HCT116 (cell line): Measurements from ENCODE around the gene RSPH4A. TPM values are rescaled to one million over a fixed set of nuclear protein-coding genes. Genes with fewer than 3 reads are reported as not detected.

ENCODE experiments used
- ATAC-seq: fragments of 200-7000 bp; cut with Tn5 transposase; 2 replicates; pipeline ENCODE4 v1.9.1; 2020; ENCODE audit warnings: mild to moderate bottlenecking, moderate library complexity
- BruUV-seq: library from RNA; stranded (reverse); fragments of 400-500 nt; replicated peaks from 2 replicates; lab custom pipeline; 2021; lab: Mats Ljungman, UMichigan
- CTCF ChIA-PET: fragments of 300-600 bp; sonication (Branson Sonifier 250); formaldehyde crosslinking; loops from one replicate; lab custom pipeline; 2021; ENCODE audit warnings: antibody characterized with exemption; lab: Charles Lee
- POLR2A ChIA-PET: fragments of 300-600, 350-600 bp; sonication (Branson Sonifier 250); formaldehyde crosslinking; loops from one replicate; lab custom pipeline; 2021; ENCODE audit warnings: antibody characterized with exemption; lab: Charles Lee
- RAD21 ChIA-PET, 2 experiments: fragments of 300-600 bp; sonication (Branson Sonifier 250); formaldehyde crosslinking; loops; one replicate each; lab custom pipeline; 2023; ENCODE audit warnings: low total read pairs in 2 of 2; ENCODE audit not compliant: uncharacterized antibody in 2 of 2, unreplicated experiment in 2 of 2, low non-redundant PET in 1 of 2; lab: Charles Lee
- DNase-seq: peaks from one replicate; pipeline ENCODE4 v3.0.0-alpha.2; 2010; ENCODE audit warnings: low read depth, low spot score
- H2AFZ ChIP-seq: fragments of 200-600 bp; shearing (Covaris generic), sonication (generic); 2 replicates; pipeline ENCODE4 v1.6.1; 2017; ENCODE audit warnings: low read depth, mixed run types, mixed read lengths, antibody characterized with exemption, low read length; ENCODE audit not compliant: poor library complexity, severe bottlenecking
- H3K27ac ChIP-seq: 2 replicates; pipeline ENCODE4 v1.5.1; 2012; ENCODE audit warnings: low read depth, low read length
- H3K27me3 ChIP-seq: fragments of 200-600 bp; sonication (generic); 2 replicates; pipeline ENCODE4 v1.6.1; 2016; ENCODE audit warnings: mixed run types, low read length, mixed read lengths; ENCODE audit not compliant: insufficient read depth
- H3K36me3 ChIP-seq, 2 experiments: fragments of 200-500 bp in 1 of 2; fragments of 200-600 bp in 1 of 2; sonication (Bioruptor generic) in 1 of 2; sonication (generic) in 1 of 2; 2 replicates each; pipeline versions ENCODE4 v1.5.1 to v1.6.1; 2014 to 2016; ENCODE audit warnings: low read length in 2 of 2, inconsistent platforms in 1 of 2, mixed read lengths in 1 of 2, mixed run types in 1 of 2; ENCODE audit not compliant: insufficient read depth in 2 of 2, control insufficient read depth in 1 of 2
- H3K4me1 ChIP-seq, 2 experiments: fragments of 200-600 bp in 1 of 2; sonication (generic) in 1 of 2; 2 replicates each; pipeline versions ENCODE4 v1.5.1 to v1.6.1; 2012 to 2017; ENCODE audit warnings: low read length in 2 of 2, inconsistent platforms in 1 of 2, mild to moderate bottlenecking in 1 of 2, mixed read lengths in 1 of 2, mixed run types in 1 of 2, moderate library complexity in 1 of 2; ENCODE audit not compliant: insufficient read depth in 2 of 2, control insufficient read depth in 1 of 2
- H3K4me2 ChIP-seq: fragments of 200-600 bp; sonication (generic); 2 replicates; pipeline ENCODE4 v1.6.1; 2017; ENCODE audit warnings: mixed run types, low read length, mixed read lengths
- H3K4me3 ChIP-seq, 2 experiments: fragments of 200-600 bp in 1 of 2; sonication (generic) in 1 of 2; replicated peaks in 1 of 2; 2 replicates each; pipeline ENCODE4 v1.5.1; 2011 to 2016; ENCODE audit warnings: low read length in 2 of 2, control low read depth in 1 of 2, low read depth in 1 of 2, mild to moderate bottlenecking in 1 of 2, mixed read lengths in 1 of 2, mixed run types in 1 of 2
- H3K79me2 ChIP-seq: fragments of 200-600 bp; sonication (generic); 2 replicates; pipeline ENCODE4 v1.6.1; 2017; ENCODE audit warnings: mild to moderate bottlenecking, mixed run types, low read length, moderate library complexity, mixed read lengths; ENCODE audit not compliant: insufficient read depth
- H3K9ac ChIP-seq: fragments of 200-600 bp; sonication (generic); 2 replicates; pipeline ENCODE4 v1.6.1; 2016; ENCODE audit warnings: low read length, mixed read lengths
- H3K9me2 ChIP-seq: fragments of 200-600 bp; sonication (generic), shearing (Covaris generic); 2 replicates; pipeline ENCODE4 v1.6.1; 2017; ENCODE audit warnings: mixed run types, mild to moderate bottlenecking, moderate library complexity; ENCODE audit not compliant: insufficient read depth
- H3K9me3 ChIP-seq, 2 experiments: fragments of 200-500 bp in 1 of 2; fragments of 200-600 bp in 1 of 2; sonication (Bioruptor generic) in 1 of 2; sonication (generic) in 1 of 2; 2 replicates each; pipeline ENCODE4 v1.6.1; 2014 to 2017; ENCODE audit warnings: low read length in 2 of 2, mixed read lengths in 2 of 2, inconsistent platforms in 1 of 2, low read depth in 1 of 2, mild to moderate bottlenecking in 1 of 2, mixed run types in 1 of 2, moderate library complexity in 1 of 2; ENCODE audit not compliant: control insufficient read depth in 1 of 2, insufficient read depth in 1 of 2
- H4K20me1 ChIP-seq: fragments of 200-600 bp; sonication (generic), shearing (Covaris generic); 2 replicates; pipeline ENCODE4 v1.6.1; 2017; ENCODE audit warnings: mixed run types, mild to moderate bottlenecking, moderate library complexity; ENCODE audit not compliant: insufficient read depth
- CBX3 ChIP-seq: IDR thresholded peaks from 2 replicates; pipeline ENCODE4 v1.6.1; 2012; ENCODE audit warnings: low read depth
- CEBPB ChIP-seq: IDR thresholded peaks from 2 replicates; pipeline ENCODE4 v1.6.1; 2012; ENCODE audit warnings: low read depth
- EGR1 ChIP-seq: IDR thresholded peaks from 2 replicates; pipeline ENCODE4 v1.6.1; 2012; ENCODE audit warnings: low read depth
- FOSL1 ChIP-seq: IDR thresholded peaks from 2 replicates; pipeline ENCODE4 v1.6.1; 2012; ENCODE audit warnings: low read depth
- JUND ChIP-seq: IDR thresholded peaks from 2 replicates; pipeline ENCODE4 v1.6.1; 2012
- POLR2A ChIP-seq: IDR thresholded peaks from 2 replicates; pipeline ENCODE4 v1.7.0; 2011; ENCODE audit warnings: borderline replicate concordance; ENCODE audit not compliant: insufficient read depth, insufficient read length; ENCODE audit errors: extremely low read depth
- POLR2AphosphoS5 ChIP-seq: IDR thresholded peaks from 2 replicates; pipeline ENCODE4 v1.6.1; 2011; ENCODE audit warnings: mild to moderate bottlenecking, low read depth, low read length, moderate library complexity
- SIN3A ChIP-seq: IDR thresholded peaks from 2 replicates; pipeline ENCODE4 v1.6.1; 2012; ENCODE audit warnings: low read depth
- TCF7L2 ChIP-seq: IDR thresholded peaks from 2 replicates; pipeline ENCODE4 v1.7.0; 2011; ENCODE audit warnings: borderline replicate concordance, inconsistent platforms; ENCODE audit not compliant: insufficient read depth, insufficient read length; ENCODE audit errors: extremely low read depth
- ZBTB33 ChIP-seq: IDR thresholded peaks from 2 replicates; pipeline ENCODE4 v1.6.1; 2011; ENCODE audit warnings: mild to moderate bottlenecking, low read length, moderate library complexity; ENCODE audit not compliant: insufficient replicate concordance; ENCODE audit errors: extremely low read depth
- ZFX ChIP-seq: fragments of 450-650 bp; IDR thresholded peaks from 2 replicates; pipeline ENCODE4 v1.6.1; 2017
- intact Hi-C: fragments of 100-400 bp; cut with micrococcal nuclease; formaldehyde crosslinking; loops from 2 replicates; pipeline ENCODE4 v1.10.0; 2022
- total RNA-seq: library from RNA; stranded (reverse); gene quantifications from one replicate; pipeline ENCODE4 v1.2.1, GENCODE V29; 2021; ENCODE audit not compliant: unreplicated experiment
- TF ChIP-seq, protein P1 (sequence below): IDR thresholded peaks from 2 replicates; pipeline ENCODE4 v1.6.1; 2012
- TF ChIP-seq, protein P2 (sequence below), 3 experiments: fragments of 200-600 bp in 1 of 3; sonication (generic) in 1 of 3; IDR thresholded peaks in 2 of 3; conservative IDR thresholded peaks in 1 of 3; 2 replicates each; pipeline ENCODE4 v1.5.1; 2012 to 2017; ENCODE audit warnings: low read depth in 2 of 3, low read length in 2 of 3, antibody characterized with exemption in 1 of 3, borderline replicate concordance in 1 of 3, control low read depth in 1 of 3, mild to moderate bottlenecking in 1 of 3, mixed read lengths in 1 of 3, mixed run types in 1 of 3, moderate library complexity in 1 of 3; ENCODE audit not compliant: insufficient read depth in 1 of 3
- TF ChIP-seq, protein P3 (sequence below): IDR thresholded peaks from 2 replicates; pipeline ENCODE4 v1.6.1; 2012; ENCODE audit warnings: low read depth

RSPH4A gene
- total RNA-seq, 1 experiment from 2014 or later: 0.27 TPM

- H4K20me1 ChIP-seq: no peaks in the 10 kb centered on the region
- H3K27ac ChIP-seq: peak overlapping the region; percentile 55; the same call in 1 of the 2 replicates
- peaks cover 60% of the 10 kb centered on the region for H3K79me2 ChIP-seq
- no peak for TF ChIP-seq POLR2AphosphoS5
- no peak for TF ChIP-seq JUND
- TF ChIP-seq, protein P1, sequence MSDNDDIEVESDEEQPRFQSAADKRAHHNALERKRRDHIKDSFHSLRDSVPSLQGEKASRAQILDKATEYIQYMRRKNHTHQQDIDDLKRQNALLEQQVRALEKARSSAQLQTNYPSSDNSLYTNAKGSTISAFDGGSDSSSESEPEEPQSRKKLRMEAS: no peak
- TF ChIP-seq POLR2A: no peak
- TF ChIP-seq CBX3: no peak
- no peak for TF ChIP-seq ZBTB33
- no peak for TF ChIP-seq EGR1
- TF ChIP-seq, protein P2, sequence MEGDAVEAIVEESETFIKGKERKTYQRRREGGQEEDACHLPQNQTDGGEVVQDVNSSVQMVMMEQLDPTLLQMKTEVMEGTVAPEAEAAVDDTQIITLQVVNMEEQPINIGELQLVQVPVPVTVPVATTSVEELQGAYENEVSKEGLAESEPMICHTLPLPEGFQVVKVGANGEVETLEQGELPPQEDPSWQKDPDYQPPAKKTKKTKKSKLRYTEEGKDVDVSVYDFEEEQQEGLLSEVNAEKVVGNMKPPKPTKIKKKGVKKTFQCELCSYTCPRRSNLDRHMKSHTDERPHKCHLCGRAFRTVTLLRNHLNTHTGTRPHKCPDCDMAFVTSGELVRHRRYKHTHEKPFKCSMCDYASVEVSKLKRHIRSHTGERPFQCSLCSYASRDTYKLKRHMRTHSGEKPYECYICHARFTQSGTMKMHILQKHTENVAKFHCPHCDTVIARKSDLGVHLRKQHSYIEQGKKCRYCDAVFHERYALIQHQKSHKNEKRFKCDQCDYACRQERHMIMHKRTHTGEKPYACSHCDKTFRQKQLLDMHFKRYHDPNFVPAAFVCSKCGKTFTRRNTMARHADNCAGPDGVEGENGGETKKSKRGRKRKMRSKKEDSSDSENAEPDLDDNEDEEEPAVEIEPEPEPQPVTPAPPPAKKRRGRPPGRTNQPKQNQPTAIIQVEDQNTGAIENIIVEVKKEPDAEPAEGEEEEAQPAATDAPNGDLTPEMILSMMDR (IDR thresholded peaks at IDR 0.05 in 2 of 3, conservative IDR thresholded peaks at IDR 0.05 in 1 of 3; ENCODE audit: borderline replicate concordance in 1 of 3, insufficient read depth in 1 of 3, low read depth in 2 of 3, low read length in 2 of 3): no peak
- TF ChIP-seq TCF7L2: no peak
- TF ChIP-seq FOSL1: no peak
- TF ChIP-seq ZFX: no peak
- TF ChIP-seq CEBPB: no peak
- no peak for TF ChIP-seq SIN3A
- TF ChIP-seq, protein P3, sequence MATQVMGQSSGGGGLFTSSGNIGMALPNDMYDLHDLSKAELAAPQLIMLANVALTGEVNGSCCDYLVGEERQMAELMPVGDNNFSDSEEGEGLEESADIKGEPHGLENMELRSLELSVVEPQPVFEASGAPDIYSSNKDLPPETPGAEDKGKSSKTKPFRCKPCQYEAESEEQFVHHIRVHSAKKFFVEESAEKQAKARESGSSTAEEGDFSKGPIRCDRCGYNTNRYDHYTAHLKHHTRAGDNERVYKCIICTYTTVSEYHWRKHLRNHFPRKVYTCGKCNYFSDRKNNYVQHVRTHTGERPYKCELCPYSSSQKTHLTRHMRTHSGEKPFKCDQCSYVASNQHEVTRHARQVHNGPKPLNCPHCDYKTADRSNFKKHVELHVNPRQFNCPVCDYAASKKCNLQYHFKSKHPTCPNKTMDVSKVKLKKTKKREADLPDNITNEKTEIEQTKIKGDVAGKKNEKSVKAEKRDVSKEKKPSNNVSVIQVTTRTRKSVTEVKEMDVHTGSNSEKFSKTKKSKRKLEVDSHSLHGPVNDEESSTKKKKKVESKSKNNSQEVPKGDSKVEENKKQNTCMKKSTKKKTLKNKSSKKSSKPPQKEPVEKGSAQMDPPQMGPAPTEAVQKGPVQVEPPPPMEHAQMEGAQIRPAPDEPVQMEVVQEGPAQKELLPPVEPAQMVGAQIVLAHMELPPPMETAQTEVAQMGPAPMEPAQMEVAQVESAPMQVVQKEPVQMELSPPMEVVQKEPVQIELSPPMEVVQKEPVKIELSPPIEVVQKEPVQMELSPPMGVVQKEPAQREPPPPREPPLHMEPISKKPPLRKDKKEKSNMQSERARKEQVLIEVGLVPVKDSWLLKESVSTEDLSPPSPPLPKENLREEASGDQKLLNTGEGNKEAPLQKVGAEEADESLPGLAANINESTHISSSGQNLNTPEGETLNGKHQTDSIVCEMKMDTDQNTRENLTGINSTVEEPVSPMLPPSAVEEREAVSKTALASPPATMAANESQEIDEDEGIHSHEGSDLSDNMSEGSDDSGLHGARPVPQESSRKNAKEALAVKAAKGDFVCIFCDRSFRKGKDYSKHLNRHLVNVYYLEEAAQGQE: no peak
- DNase-seq (no peak), ATAC-seq (no peak)
- intact Hi-C loops: no loop called here
- H2AFZ ChIP-seq: no peak overlapping the region
- H3K9ac ChIP-seq: peak overlapping the region; percentile 96
- BruUV-seq: no TSS peak
- RAD21 ChIA-PET: no interaction called here
- POLR2A ChIA-PET: no interaction called here
- no peaks in the 10 kb centered on the region for H3K9me2 ChIP-seq
- H3K4me2 ChIP-seq: peak overlapping the region; percentile 84
- no peaks in the 10 kb centered on the region for H3K9me3 ChIP-seq
- peak overlapping the region; percentile 72 to 97 for H3K4me3 ChIP-seq
- H3K27me3 ChIP-seq: no peaks in the 10 kb centered on the region
- H3K4me1 ChIP-seq: peaks cover 0 to 8% of the 10 kb centered on the region in 2 experiments; a peak in 2 of 4 replicates
- no peaks in the 10 kb centered on the region for H3K36me3 ChIP-seq
- CTCF ChIA-PET: no interaction called here
Observed at GRCh38 chr6:116667623-116668022, 51.3 kb downstream of the RSPH4A start.
